Measurements from ENCODE around the gene DNASE1L1.

DNASE1L1 gene

DNA sequence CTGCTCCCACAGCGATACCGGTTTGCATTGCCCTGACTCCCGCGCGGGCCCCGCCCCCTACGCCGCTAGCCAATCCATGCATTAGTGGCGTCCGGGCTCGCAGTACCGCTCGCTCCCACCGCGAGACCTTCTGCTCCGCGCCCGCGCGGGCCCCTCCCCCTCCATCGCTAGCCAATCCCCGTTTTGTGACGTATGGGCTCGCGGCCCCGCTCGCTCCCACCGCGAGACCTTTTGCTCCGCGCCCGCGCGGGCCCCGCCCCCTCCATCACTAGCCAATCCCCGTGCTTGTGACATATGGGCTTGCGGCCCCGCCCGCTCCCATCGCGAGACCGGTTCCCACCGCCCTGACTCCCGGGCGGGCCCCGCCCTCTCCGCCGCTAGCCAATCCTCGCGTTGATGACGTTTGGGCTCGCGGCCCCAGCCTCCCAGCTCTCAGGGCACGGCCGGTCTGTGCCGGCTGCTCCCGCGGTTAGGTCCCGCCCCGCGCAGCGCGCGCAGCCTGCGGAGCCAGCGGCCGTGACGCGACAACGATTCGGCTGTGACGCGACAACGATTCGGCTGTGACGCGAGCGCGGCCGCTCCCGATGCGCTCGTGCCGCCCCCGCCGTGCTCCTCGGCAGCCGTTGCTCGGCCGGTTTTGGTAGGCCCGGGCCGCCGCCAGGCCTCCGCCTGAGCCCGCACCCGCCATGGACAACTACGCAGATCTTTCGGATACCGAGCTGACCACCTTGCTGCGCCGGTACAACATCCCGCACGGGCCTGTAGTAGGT is 30.1 kb downstream of the DNASE1L1 start, which contains the start of gene EMD:
EMD (plus strand) TSS at position 497 of the 770 bp plus-strand sequence; CDS start at position 687, 190 bp downstream.
- H3K27me3 ChIP-seq (ENCODE audit: low read depth, low read length): no peaks in the 10 kb centered on the region
- H3K4me1 ChIP-seq (ENCODE audit: control insufficient read depth in 1 of 2, insufficient read depth in 2 of 2, low read length in 2 of 2): peaks cover 4 to 17% of the 10 kb centered on the region in 2 donors
- peak within 1 kb of the TSS; percentile 89 for H3K27ac ChIP-seq (ENCODE audit: low read length)
- peak within 1 kb of the TSS; percentile 57 to 68 for H3K4me3 ChIP-seq (ENCODE audit: low read depth in 1 of 2, low read length in 2 of 2)
- no peaks in the 10 kb centered on the region for H3K36me3 ChIP-seq (ENCODE audit: control insufficient read depth in 1 of 2, insufficient read depth in 2 of 2, low read length in 2 of 2)
- no peaks in the 10 kb centered on the region for H3K9me3 ChIP-seq (ENCODE audit: control insufficient read depth in 1 of 2, low read length in 2 of 2)

DNA sequence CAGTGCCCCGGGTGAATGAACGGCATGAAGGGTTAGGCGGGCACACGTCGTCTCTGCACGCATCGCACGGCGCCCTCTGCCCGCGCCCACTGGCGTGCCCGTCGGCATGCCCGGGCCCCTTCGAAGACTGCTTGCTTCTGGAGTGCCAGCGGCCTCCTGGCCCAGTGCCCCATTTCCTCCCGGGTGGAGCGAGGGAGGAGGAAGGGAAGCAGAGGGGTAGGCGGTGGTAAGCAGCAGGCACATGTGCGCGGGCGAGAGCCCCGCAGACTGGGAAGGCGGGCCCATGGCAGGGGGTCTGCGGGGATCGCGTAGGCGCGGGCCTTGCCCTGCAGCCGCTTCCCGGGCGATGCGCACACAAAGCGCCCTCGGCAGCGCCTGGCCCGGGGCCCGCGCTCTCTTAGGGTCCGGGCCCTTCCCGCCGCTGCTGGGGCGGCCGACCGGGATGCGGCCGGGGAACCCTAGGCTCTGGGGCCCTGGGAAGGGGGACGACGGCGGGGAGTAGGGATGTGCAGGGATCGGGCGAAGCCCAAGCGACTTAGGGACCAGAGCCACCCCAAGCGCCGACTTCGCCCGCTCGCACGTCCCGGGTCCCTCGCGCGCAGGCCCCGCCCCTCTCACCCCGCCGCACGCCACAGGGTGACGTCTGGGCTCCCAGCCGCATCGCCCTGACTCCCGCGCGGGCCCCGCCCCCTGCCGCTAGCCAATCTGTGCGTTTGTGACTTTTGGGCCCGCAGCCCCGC is 30.8 kb downstream of the DNASE1L1 start:
- peak overlapping the region; percentile 45 for H3K27ac ChIP-seq (ENCODE audit: low read length)
- peak overlapping the region; percentile 30 to 60 for H3K4me3 ChIP-seq (ENCODE audit: low read depth in 1 of 2, low read length in 2 of 2)
- H3K9me3 ChIP-seq (ENCODE audit: control insufficient read depth in 1 of 2, low read length in 2 of 2): no peaks in the 10 kb centered on the region
- peaks cover 4 to 23% of the 10 kb centered on the region in 2 donors for H3K4me1 ChIP-seq (ENCODE audit: control insufficient read depth in 1 of 2, insufficient read depth in 2 of 2, low read length in 2 of 2)
- H3K27me3 ChIP-seq (ENCODE audit: low read depth, low read length): no peaks in the 10 kb centered on the region
- H3K36me3 ChIP-seq (ENCODE audit: control insufficient read depth in 1 of 2, insufficient read depth in 2 of 2, low read length in 2 of 2): no peaks in the 10 kb centered on the region

DNA sequence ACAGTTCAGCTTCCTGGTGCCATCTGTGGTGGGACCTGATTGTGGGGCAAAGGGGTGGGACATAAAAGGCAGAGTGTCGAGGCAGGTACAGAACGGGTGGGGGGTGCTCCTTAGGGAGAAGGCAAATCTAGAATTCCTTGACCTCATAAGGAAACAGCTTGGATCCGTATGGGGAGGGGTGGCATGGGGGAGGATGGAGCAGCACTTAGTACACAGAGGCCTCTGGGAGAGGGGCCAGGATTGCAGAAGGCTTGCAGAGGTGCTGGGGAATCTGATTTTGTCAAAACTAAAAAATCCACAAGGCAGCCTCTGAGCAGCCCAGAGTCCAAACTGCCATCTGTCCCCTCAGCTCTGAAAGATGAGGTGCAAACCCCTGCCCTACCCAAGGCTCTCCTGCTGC is 32.3 kb downstream of the DNASE1L1 start:
- H3K27ac ChIP-seq (ENCODE audit: low read length): peak overlapping the region; percentile 75
- H3K36me3 ChIP-seq (ENCODE audit: control insufficient read depth in 1 of 2, insufficient read depth in 2 of 2, low read length in 2 of 2): no peaks in the 10 kb centered on the region
- H3K4me1 ChIP-seq (ENCODE audit: control insufficient read depth in 1 of 2, insufficient read depth in 2 of 2, low read length in 2 of 2): peaks cover 4 to 19% of the 10 kb centered on the region in 2 donors
- H3K27me3 ChIP-seq (ENCODE audit: low read depth, low read length): no peaks in the 10 kb centered on the region
- H3K9me3 ChIP-seq (ENCODE audit: control insufficient read depth in 1 of 2, low read length in 2 of 2): no peaks in the 10 kb centered on the region
- peak overlapping the region in 1 of 2 donors; percentile 19 for H3K4me3 ChIP-seq (ENCODE audit: low read depth in 1 of 2, low read length in 2 of 2)

DNA sequence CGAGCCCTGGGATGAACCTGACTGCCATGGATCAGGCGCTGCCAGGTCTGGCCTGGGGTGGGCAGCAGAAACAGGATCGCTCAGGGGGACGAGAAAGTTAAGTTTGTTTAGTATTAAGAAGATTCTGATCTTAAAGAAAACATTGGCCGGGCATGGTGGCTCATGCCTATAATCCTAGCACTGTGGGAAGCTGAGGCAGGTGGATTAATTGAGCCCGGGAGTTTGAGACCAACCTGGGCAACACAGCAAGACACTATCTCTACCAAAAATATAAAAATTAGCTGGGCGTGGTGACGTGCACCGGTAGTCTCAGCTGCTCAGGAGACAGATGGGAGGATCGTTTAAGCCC is 33.9 kb downstream of the DNASE1L1 start:
- Histone ChIP-seq H3K27ac (ENCODE audit: low read length) (peak overlapping the region; percentile 56), H3K9me3 (ENCODE audit: control insufficient read depth in 1 of 2, low read length in 2 of 2) (no peaks in the 10 kb centered on the region), H3K4me3 (ENCODE audit: low read depth in 1 of 2, low read length in 2 of 2) (peak overlapping the region in 1 of 2 donors; percentile 38), H3K36me3 (ENCODE audit: control insufficient read depth in 1 of 2, insufficient read depth in 2 of 2, low read length in 2 of 2) (peaks cover 0 to 3% of the 10 kb centered on the region in 2 donors), H3K4me1 (ENCODE audit: control insufficient read depth in 1 of 2, insufficient read depth in 2 of 2, low read length in 2 of 2) (peaks cover 0 to 10% of the 10 kb centered on the region in 2 donors), H3K27me3 (ENCODE audit: low read depth, low read length) (no peaks in the 10 kb centered on the region)

DNA sequence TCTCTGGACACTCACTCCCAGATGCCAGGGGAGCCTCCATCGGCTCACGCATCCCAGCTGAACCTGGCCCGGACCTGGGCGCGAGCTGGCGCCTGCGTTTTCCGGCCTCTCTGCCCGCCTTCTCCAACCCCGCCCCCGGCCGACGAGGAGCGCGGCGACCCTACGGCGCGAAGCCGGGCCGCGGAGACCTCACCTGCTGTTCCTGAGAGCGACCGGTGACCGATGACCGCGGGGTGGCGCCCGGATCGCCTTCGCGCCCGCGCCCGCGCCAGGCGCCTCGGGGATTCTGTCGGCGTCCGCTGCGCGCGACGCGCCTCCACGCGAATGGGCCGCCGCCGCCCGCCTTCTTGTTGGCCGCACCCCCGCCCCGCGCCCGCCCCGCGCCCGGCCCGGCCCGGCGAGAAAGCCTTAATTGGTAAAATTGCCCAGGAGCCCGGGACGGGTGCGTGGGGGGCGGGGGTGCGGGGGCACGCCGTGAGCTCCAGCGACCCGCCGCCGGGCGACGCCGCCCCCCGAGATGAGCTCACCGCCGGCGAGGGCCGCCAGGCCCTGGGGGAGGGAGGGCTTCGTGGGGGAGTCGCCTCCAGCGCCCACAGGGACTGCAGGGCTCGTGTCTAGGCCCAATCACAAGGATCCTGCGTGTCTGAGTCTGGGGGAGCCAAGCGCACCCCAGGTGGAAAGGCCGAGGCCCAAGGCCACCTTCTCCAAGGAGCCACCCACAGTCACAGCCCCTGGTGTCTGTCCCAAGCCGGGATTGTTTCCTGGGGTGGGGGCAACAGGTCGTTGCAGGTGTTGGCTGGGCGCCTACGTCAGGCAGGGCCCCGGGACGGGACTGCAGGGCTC is 34.5 kb downstream of the DNASE1L1 start, which contains the start of gene FLNA:
FLNA (minus strand) TSS at position 322 of the 843 bp plus-strand sequence. CDS start 3,389 bp downstream, outside the sequence.
- Histone ChIP-seq H3K27me3 (ENCODE audit: low read depth, low read length) (no peaks in the 10 kb centered on the region), H3K4me3 (ENCODE audit: low read depth in 1 of 2, low read length in 2 of 2) (peak within 1 kb of the TSS; percentile 62 to 84), H3K27ac (ENCODE audit: low read length) (peak within 1 kb of the TSS; percentile 74), H3K36me3 (ENCODE audit: control insufficient read depth in 1 of 2, insufficient read depth in 2 of 2, low read length in 2 of 2) (peaks cover 0 to 3% of the 10 kb centered on the region in 2 donors), H3K9me3 (ENCODE audit: control insufficient read depth in 1 of 2, low read length in 2 of 2) (no peaks in the 10 kb centered on the region), H3K4me1 (ENCODE audit: control insufficient read depth in 1 of 2, insufficient read depth in 2 of 2, low read length in 2 of 2) (peaks cover 0 to 9% of the 10 kb centered on the region in 2 donors)

DNA sequence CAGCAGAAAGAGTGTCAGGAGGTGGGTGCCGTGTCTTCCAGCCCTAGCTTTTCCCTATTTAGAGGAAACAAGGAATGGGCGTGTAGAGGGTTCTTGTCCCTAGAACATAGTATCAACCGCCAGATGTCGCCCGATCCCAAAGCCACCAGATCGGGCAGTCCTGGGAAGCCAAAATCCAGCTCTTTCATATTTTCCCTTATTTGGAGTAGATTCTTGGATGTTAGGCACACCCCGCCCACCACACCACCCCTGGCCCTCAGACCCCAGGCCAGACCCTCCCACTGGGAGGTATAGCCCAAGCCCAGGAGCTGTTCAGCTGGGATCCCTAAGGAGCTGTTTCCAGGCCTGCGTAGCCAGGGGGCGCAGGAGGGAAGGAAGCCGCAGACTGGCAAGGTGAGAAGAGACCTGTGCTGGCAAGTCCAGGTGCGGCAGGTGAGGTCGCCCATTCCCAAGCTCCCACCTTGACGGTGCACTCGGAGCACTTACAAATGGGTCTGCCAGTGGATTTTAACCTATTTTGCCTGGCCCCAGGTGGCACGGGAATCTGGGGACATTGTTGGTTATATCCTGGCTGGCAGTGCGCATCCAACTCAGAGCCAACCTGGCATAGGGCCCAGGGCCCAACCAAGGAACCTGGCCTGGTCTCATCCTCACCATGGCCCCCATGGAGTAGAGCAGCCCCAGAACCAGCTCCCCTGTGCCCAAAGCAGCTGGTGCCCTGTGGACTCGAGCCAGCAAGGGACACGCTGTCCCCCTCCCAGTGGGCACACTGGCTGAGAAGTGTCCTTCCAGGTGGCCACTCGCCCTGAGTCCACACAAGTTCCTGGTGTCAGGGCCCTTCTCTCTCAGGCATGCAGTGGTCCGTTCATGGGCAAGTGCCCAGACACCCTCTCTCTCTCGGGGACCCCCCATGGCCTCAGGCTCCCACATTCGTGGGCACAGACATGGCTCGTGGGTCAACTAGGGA is 35.4 kb downstream of the DNASE1L1 start:
- Histone ChIP-seq H3K4me3 (ENCODE audit: low read depth in 1 of 2, low read length in 2 of 2) (peak overlapping the region; percentile 62 to 84), H3K9me3 (ENCODE audit: control insufficient read depth in 1 of 2, low read length in 2 of 2) (no peaks in the 10 kb centered on the region), H3K4me1 (ENCODE audit: control insufficient read depth in 1 of 2, insufficient read depth in 2 of 2, low read length in 2 of 2) (peaks cover 0 to 9% of the 10 kb centered on the region in 2 donors), H3K27ac (ENCODE audit: low read length) (peak overlapping the region; percentile 74), H3K27me3 (ENCODE audit: low read depth, low read length) (no peaks in the 10 kb centered on the region), H3K36me3 (ENCODE audit: control insufficient read depth in 1 of 2, insufficient read depth in 2 of 2, low read length in 2 of 2) (peaks cover 0 to 3% of the 10 kb centered on the region in 2 donors)

DNA sequence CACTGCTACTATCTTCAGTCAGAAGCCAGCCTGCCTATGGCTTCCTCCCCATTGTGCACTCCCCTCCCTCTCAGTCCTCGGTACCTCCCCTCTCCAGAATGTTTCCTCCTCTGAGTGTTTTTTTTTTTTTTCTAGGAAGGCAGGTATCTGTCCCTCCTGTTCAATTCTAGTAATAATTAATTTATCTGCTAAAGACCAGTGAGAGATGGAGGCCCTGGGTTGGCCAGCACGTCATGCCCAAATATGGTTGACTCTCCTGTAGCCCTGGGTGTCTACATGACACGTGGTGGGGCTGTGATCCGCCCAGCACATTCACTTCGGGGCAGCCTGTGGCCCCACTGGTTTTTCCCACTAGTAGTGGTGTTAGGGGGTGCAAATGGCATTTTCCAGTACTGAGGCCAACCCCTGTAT is 36.4 kb downstream of the DNASE1L1 start:
- Histone ChIP-seq H3K4me1 (ENCODE audit: control insufficient read depth in 1 of 2, insufficient read depth in 2 of 2, low read length in 2 of 2) (peaks cover 0 to 17% of the 10 kb centered on the region in 2 donors), H3K9me3 (ENCODE audit: control insufficient read depth in 1 of 2, low read length in 2 of 2) (no peaks in the 10 kb centered on the region), H3K27me3 (ENCODE audit: low read depth, low read length) (no peaks in the 10 kb centered on the region), H3K27ac (ENCODE audit: low read length) (peak overlapping the region; percentile 39), H3K4me3 (ENCODE audit: low read depth in 1 of 2, low read length in 2 of 2) (peak overlapping the region; percentile 62 to 84), H3K36me3 (ENCODE audit: control insufficient read depth in 1 of 2, insufficient read depth in 2 of 2, low read length in 2 of 2) (peaks cover 0 to 6% of the 10 kb centered on the region in 2 donors)

DNA sequence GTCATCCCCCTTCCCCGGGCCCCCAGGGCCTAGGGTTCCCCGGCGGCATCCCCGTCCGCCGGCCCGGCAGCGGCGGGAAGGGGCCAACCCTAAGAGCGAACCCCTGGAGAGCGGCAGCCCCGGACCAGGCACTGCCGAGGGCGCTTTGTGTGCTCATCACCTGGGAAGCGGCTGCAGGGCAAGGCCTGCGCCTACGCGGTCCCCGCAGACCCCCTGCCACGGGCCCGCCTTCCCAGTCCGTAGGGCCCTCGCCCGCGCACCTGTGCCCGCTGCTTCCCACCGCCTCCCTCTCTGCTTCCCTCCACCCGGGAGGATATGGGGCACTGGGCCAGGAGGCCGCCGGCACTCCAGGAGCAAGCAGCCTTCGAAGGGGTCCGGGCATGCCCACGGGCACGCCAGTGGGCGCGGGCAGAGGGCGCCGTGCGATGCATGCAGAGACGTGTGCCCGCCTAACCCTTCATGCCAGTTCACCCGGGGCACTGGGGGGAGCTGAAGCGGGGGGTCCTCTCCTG is 37.2 kb downstream of the DNASE1L1 start:
- H3K4me1 ChIP-seq (ENCODE audit: control insufficient read depth in 1 of 2, insufficient read depth in 2 of 2, low read length in 2 of 2): peaks cover 0 to 22% of the 10 kb centered on the region in 2 donors
- peaks cover 6 to 13% of the 10 kb centered on the region in 2 donors for H3K36me3 ChIP-seq (ENCODE audit: control insufficient read depth in 1 of 2, insufficient read depth in 2 of 2, low read length in 2 of 2)
- no peaks in the 10 kb centered on the region for H3K9me3 ChIP-seq (ENCODE audit: control insufficient read depth in 1 of 2, low read length in 2 of 2)
- H3K4me3 ChIP-seq (ENCODE audit: low read depth in 1 of 2, low read length in 2 of 2): peak overlapping the region; percentile 62 to 84
- H3K27me3 ChIP-seq (ENCODE audit: low read depth, low read length): no peaks in the 10 kb centered on the region
- H3K27ac ChIP-seq (ENCODE audit: low read length): no peak overlapping the region

DNA sequence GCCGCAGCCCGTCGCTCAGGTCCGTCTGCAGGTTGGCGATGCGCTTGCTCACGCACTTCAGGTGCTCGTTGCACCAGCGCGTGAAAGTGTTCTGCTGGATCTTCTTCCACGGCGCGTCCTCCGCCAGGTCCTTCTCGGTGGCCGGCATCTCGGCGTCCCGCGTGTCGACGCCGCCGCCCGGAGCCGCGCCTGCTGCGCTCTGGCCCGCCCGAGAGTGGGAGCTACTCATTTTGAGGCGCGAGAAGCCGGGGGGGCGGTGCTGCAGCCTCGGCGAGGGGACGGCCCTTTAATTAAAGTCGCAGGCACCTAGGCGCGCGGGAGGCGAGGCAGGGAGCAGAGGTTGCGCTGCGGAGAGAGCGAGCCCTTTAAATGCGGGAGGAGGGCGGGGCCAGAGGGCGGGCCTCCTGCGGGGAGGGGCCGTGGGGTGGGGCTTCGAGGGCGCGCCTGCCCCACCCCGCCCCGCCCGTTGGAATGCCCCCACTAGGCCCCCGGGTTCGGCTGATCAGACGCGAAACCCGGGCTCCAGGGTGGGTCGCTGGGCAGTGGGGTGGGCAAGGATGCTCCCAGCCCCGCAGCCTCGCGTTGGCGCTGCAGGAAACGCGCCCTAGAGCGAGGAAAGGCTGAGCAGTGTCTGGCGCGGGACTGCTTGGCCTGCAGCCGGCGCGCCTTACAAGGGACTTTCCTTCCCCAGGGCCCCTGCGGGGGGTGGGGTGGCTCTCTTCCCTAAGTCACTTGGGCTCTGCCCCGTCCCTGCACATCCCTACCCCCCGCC is 37.9 kb downstream of the DNASE1L1 start:
- Histone ChIP-seq H3K4me3 (ENCODE audit: low read depth in 1 of 2, low read length in 2 of 2) (peak overlapping the region; percentile 61 to 84), H3K27ac (ENCODE audit: low read length) (no peak overlapping the region), H3K4me1 (ENCODE audit: control insufficient read depth in 1 of 2, insufficient read depth in 2 of 2, low read length in 2 of 2) (peaks cover 0 to 27% of the 10 kb centered on the region in 2 donors), H3K27me3 (ENCODE audit: low read depth, low read length) (no peaks in the 10 kb centered on the region), H3K9me3 (ENCODE audit: control insufficient read depth in 1 of 2, low read length in 2 of 2) (no peaks in the 10 kb centered on the region), H3K36me3 (ENCODE audit: control insufficient read depth in 1 of 2, insufficient read depth in 2 of 2, low read length in 2 of 2) (peaks cover 6 to 18% of the 10 kb centered on the region in 2 donors)
